WERI-Rb-1 (cell line): Measurements from ENCODE around the gene ARMC12.

Source experiments
- DNase-seq: peaks from one replicate; pipeline ENCODE4 v3.0.0-alpha.2; 2020
- H3K27ac ChIP-seq: fragments of 250-450 bp; sonication (Bioruptor Pico); 2 replicates; pipeline ENCODE4 v1.5.1; 2020; ENCODE audit warnings: mild to moderate bottlenecking, moderate library complexity
- H3K27me3 ChIP-seq: fragments of 250-450 bp; sonication (Bioruptor Pico); 2 replicates; pipeline ENCODE4 v1.5.1; 2021; ENCODE audit warnings: mild to moderate bottlenecking, low read depth, moderate library complexity; ENCODE audit not compliant: insufficient read depth, severe bottlenecking
- H3K36me3 ChIP-seq: fragments of 250-450 bp; sonication (Bioruptor Pico); 2 replicates; pipeline ENCODE4 v1.5.1; 2020; ENCODE audit warnings: mild to moderate bottlenecking, moderate library complexity
- H3K4me3 ChIP-seq: 2 replicates; pipeline ENCODE4 v1.5.1; 2011; ENCODE audit warnings: low read depth, mild to moderate bottlenecking, control low read depth, low read length
- H3K9me3 ChIP-seq: fragments of 250-450 bp; sonication (Bioruptor Pico); 2 replicates; pipeline ENCODE4 v1.5.1; 2021; ENCODE audit warnings: mild to moderate bottlenecking, moderate library complexity; ENCODE audit not compliant: severe bottlenecking
- CTCF ChIP-seq: IDR thresholded peaks from 2 replicates; pipeline ENCODE4 v1.5.1; 2011; ENCODE audit warnings: low read depth, mild to moderate bottlenecking, control low read depth, inconsistent platforms, low read length

ARMC12 gene

GRCh38 chr6:35754452-35755277 lies 17.8 kb downstream of the ARMC12 start:
- DNase-seq: no peak
- Histone ChIP-seq H3K9me3 (no peaks in the 10 kb centered on the region), H3K4me3 (no peak overlapping the region), H3K27ac (no peak overlapping the region), H3K27me3 (no peaks in the 10 kb centered on the region), H3K36me3 (no peaks in the 10 kb centered on the region)
- TF ChIP-seq CTCF: 0 out of 2 replicates have a peak, but pooled peaks have one; percentile 12

- H3K27ac ChIP-seq: no peak overlapping the region
- no peak for DNase-seq
These were observed 18.6 kb downstream of the ARMC12 start for GRCh38 chr6:35755278-35755924.

GRCh38 chr6:35757456-35758123 lies 20.8 kb downstream of the ARMC12 start:
- Histone ChIP-seq H3K27ac (no peak overlapping the region), H3K27me3 (no peaks in the 10 kb centered on the region), H3K4me3 (no peak overlapping the region), H3K36me3 (no peaks in the 10 kb centered on the region), H3K9me3 (no peaks in the 10 kb centered on the region)
- DNase-seq: peak; percentile 79
- TF ChIP-seq CTCF: peak; percentile 91

More at GRCh38 chr6:35755278-35755924, 18.6 kb downstream of the ARMC12 start:
- no peak for TF ChIP-seq CTCF
- no peaks in the 10 kb centered on the region for H3K27me3 ChIP-seq
- no peaks in the 10 kb centered on the region for H3K36me3 ChIP-seq
- H3K4me3 ChIP-seq: no peak overlapping the region
- H3K9me3 ChIP-seq: no peaks in the 10 kb centered on the region

GRCh38 chr6:35759426-35759825 lies 22.6 kb downstream of the ARMC12 start:
- Histone ChIP-seq H3K27me3 (no peaks in the 10 kb centered on the region), H3K36me3 (no peaks in the 10 kb centered on the region), H3K4me3 (no peak overlapping the region), H3K9me3 (no peaks in the 10 kb centered on the region), H3K27ac (no peak overlapping the region)
- DNase-seq: no peak
- no peak for TF ChIP-seq CTCF

- Histone ChIP-seq H3K27ac (no peak overlapping the region), H3K9me3 (no peaks in the 10 kb centered on the region), H3K27me3 (no peaks in the 10 kb centered on the region), H3K36me3 (no peaks in the 10 kb centered on the region), H3K4me3 (no peak overlapping the region)
- no peak for TF ChIP-seq CTCF
- DNase-seq: no peak
These were observed 28.9 kb downstream of the ARMC12 start for GRCh38 chr6:35765739-35766138.
